Activated naive CD4-positive, alpha-beta T cell treated with anti-CD3 and anti-CD28 coated beads, Interleukin-2, amount 50 U/mL, for 16 hours (primary cell): ENCODE data around the gene BEST1.

Experiments
- DNase-seq: peaks from one replicate; pipeline ENCODE4 v3.0.0-alpha.2; 2020

The BEST1 gene

DNA sequence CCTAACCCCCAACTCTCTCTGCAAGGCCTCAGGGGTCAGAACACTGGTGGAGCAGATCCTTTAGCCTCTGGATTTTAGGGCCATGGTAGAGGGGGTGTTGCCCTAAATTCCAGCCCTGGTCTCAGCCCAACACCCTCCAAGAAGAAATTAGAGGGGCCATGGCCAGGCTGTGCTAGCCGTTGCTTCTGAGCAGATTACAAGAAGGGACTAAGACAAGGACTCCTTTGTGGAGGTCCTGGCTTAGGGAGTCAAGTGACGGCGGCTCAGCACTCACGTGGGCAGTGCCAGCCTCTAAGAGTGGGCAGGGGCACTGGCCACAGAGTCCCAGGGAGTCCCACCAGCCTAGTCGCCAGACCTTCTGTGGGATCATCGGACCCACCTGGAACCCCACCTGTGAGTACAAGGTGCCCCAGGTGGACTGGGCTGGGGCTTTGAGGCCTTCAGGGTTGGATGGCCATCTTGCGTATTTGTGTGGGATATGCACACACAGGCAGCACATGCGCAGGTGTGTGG lies at the start of gene BEST1:
Gene BEST1 (plus strand): TSS at position 317 of the 513 bp plus-strand sequence. CDS start 1,456 bp downstream, outside the sequence.
- no peak for DNase-seq

DNA sequence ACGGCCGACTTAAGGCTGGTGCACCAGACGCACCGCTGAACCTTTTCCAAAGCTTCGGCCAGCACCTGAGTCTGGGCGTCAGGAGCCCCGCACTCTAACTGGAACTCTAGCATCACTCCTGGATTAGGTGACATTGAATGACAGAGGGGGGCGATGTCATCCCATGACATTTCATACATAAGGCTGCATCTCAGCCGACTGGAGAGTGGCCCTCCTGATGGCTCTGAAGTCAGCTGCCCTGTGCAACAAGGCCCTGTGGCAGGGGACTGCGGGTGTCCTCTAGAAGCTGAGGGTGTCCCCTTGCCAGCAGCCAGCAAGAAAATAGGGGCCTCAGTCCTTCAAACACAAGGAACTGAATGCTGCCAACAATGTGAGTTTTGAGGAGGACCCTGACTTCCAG lies 48.8 kb upstream of the BEST1 start:
- DNase-seq: no peak

DNA sequence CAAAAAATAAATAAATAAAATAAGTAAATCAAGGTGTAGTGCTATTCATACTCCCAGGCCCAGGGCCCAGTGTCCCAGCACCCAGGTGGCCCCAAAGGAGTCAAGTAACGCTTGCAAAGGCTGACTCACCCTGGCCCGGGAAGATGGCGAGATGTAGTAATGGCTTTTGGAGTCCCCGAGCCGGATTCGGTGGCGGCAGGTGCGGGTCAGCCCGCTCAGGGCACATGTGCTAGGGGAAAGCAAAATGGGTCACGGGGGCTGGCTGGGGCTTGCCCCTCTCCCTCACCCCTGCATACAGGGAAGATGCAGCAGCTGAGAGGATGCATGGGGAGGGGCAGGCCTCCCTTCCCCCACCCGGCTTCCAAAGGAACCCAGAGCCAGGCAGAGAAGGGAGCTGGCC lies 47.8 kb upstream of the BEST1 start:
- no peak for DNase-seq

GRCh38 chr11:61903845-61904244 lies 46.3 kb upstream of the BEST1 start:
- no peak for DNase-seq

DNA sequence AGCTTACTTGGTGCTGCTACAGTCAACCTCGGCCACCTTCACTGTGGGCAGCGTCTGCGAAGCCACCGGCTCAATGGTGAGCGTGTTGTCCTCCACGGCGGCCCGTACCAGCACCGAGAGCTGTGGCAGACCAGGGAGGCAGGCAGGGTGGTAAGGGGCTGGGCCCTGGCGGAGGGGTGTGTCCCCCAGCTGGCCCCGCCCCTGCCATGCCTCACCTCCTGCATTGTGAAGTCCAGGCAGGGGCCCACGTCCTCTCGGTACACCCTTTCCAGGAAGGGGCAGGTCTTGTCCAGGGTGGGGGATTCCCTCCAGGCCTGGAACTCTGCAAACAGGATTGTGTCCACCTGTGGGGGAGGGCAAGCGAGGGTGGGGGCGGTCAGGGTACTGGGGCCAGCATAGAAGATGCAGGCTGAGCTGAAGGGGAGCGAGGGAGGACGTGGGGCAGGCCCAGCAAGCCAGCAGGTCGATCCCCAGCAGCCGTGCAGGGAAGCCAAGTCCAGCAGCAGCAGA lies 45.6 kb upstream of the BEST1 start:
- DNase-seq: no peak

- DNase-seq: no peak
Measured at GRCh38 chr11:61905067-61905696, 45.0 kb upstream of the BEST1 start.

DNA sequence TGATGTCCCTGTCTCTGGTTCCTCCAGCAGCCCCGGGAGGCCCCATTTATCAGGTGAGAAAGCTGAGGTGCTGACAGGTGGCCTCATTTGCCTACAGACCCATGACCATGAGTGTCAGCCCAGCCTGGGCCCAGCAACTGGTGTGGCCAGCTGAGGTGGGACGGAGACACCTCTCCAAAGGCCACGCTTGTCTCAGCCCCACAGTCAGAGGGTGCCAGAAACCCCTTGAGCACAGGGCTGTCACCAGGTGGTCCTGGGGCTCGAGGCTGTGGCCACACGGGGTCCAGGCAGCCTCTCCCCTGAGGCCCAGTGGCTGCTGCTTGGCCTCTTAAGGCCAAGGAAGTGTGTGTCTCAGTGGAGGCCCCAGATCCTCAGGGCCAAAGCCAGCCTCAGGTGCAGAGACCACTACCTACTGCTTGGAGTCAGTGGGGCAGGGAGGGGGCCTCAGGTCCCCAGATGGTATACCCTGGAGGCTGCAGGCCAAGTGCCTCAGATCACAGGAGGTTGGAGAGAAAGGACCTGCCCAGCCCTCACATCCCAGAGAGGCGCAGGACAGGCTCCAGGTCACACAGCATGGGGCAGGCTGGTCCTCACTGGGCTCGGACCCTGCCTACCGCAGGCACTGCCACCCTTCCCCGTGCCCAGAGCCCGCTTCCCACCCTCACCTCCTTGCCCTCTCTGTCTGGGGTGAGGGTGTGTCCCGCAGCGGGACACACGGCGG lies 44.2 kb upstream of the BEST1 start:
- no peak for DNase-seq

GRCh38 chr11:61906522-61906909 lies 43.6 kb upstream of the BEST1 start:
- DNase-seq: no peak

GRCh38 chr11:61907282-61907681 lies 42.9 kb upstream of the BEST1 start:
- no peak for DNase-seq

- DNase-seq: no peak
Measured at GRCh38 chr11:61907871-61908729, 42.1 kb upstream of the BEST1 start.

- DNase-seq: no peak
Measured at GRCh38 chr11:61908730-61909316, 41.3 kb upstream of the BEST1 start.

- no peak for DNase-seq
Measured at GRCh38 chr11:61910187-61911127, 39.7 kb upstream of the BEST1 start.

DNA sequence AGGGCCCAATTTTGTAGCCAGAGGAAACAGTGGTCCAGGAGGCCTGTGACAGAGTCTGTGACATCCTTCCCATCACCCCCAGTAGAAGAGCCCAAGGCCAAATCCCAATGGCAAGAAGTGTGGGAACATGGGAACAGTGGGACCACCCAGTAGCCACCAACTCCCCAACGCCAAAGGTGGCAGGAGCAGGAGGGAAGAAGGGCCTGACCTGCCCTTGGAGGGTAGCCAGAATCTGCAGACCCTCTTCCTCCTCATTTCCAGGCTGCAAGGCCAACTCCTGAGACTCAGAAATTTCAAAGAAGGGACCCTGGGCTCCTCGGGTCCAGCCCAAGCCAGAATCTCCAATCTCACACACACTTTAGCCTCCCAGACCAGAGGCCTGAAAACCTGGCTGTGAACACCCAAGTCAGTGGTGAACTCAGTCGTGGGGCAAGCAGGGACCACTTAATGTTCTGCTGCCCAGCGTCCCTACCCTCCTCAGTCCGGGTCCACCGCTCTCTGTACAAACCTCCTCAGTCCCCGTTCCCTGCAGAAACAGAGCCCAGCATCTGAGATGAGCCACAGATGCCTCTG lies 38.9 kb upstream of the BEST1 start:
- no peak for DNase-seq

- DNase-seq: no peak
Measured at GRCh38 chr11:61911701-61912529, 38.2 kb upstream of the BEST1 start.

- DNase-seq: no peak
Measured at GRCh38 chr11:61912530-61912898, 37.6 kb upstream of the BEST1 start.

DNA sequence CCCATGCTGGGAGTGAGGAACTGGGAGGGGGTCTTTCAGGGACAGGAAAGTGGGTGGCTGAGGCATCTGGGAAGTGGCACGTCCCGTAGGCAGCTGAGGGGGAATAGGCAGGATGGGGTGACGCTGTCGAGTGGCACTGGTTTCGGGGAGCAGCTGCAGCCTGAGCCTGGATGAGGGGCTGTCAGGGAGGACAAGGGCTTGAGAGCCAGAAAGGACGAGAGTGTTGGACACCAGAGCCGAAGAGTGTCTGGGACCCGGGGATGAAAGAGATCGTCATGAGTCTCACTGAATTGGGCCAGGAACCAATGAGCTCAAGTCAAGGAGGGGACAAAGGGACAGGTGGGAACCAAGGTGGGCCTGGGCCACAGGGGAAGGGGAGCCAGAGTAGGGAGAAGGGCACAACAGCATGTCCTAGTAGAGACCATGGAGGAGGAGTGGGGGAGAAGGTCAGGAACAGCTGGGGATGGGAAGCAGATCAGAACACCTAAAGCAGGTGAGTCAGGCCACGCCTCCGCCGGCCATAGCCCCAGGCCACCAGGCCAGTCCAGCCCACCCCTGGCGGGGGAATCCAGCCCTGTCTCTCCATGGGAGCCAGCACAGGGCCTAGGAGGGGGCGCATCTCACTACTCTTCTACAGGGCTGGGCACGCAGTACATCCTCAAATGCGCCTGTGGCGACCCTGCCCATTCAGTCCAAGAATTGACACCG lies 37.0 kb upstream of the BEST1 start:
- DNase-seq: no peak

- no peak for DNase-seq
Measured at GRCh38 chr11:61913699-61914395, 36.3 kb upstream of the BEST1 start.

GRCh38 chr11:61914471-61915171 lies 35.5 kb upstream of the BEST1 start:
- DNase-seq: no peak
